HCT116 (cell line): ENCODE results near the gene HELLS. TPM values are rescaled to one million over a fixed set of nuclear protein-coding genes. Genes with fewer than 3 reads are reported as not detected.

ENCODE experiments used
- ATAC-seq: fragments of 200-7000 bp; cut with Tn5 transposase; 2 replicates; pipeline ENCODE4 v1.9.1; 2020; ENCODE audit warnings: mild to moderate bottlenecking, moderate library complexity
- BruUV-seq: library from RNA; stranded (reverse); fragments of 400-500 nt; replicated peaks from 2 replicates; lab custom pipeline; 2021; lab: Mats Ljungman, UMichigan
- CTCF ChIA-PET: fragments of 300-600 bp; sonication (Branson Sonifier 250); formaldehyde crosslinking; loops from one replicate; lab custom pipeline; 2021; ENCODE audit warnings: antibody characterized with exemption; lab: Charles Lee
- POLR2A ChIA-PET: fragments of 300-600, 350-600 bp; sonication (Branson Sonifier 250); formaldehyde crosslinking; loops from one replicate; lab custom pipeline; 2021; ENCODE audit warnings: antibody characterized with exemption; lab: Charles Lee
- RAD21 ChIA-PET, 2 experiments: fragments of 300-600 bp; sonication (Branson Sonifier 250); formaldehyde crosslinking; loops; one replicate each; lab custom pipeline; 2023; ENCODE audit warnings: low total read pairs in 2 of 2; ENCODE audit not compliant: uncharacterized antibody in 2 of 2, unreplicated experiment in 2 of 2, low non-redundant PET in 1 of 2; lab: Charles Lee
- DNase-seq: peaks from one replicate; pipeline ENCODE4 v3.0.0-alpha.2; 2010; ENCODE audit warnings: low read depth, low spot score
- H2AFZ ChIP-seq: fragments of 200-600 bp; shearing (Covaris generic), sonication (generic); 2 replicates; pipeline ENCODE4 v1.6.1; 2017; ENCODE audit warnings: low read depth, mixed run types, mixed read lengths, antibody characterized with exemption, low read length; ENCODE audit not compliant: poor library complexity, severe bottlenecking
- H3K27ac ChIP-seq: 2 replicates; pipeline ENCODE4 v1.5.1; 2012; ENCODE audit warnings: low read depth, low read length
- H3K27me3 ChIP-seq: fragments of 200-600 bp; sonication (generic); 2 replicates; pipeline ENCODE4 v1.6.1; 2016; ENCODE audit warnings: mixed run types, low read length, mixed read lengths; ENCODE audit not compliant: insufficient read depth
- H3K36me3 ChIP-seq, 2 experiments: fragments of 200-500 bp in 1 of 2; fragments of 200-600 bp in 1 of 2; sonication (Bioruptor generic) in 1 of 2; sonication (generic) in 1 of 2; 2 replicates each; pipeline versions ENCODE4 v1.5.1 to v1.6.1; 2014 to 2016; ENCODE audit warnings: low read length in 2 of 2, inconsistent platforms in 1 of 2, mixed read lengths in 1 of 2, mixed run types in 1 of 2; ENCODE audit not compliant: insufficient read depth in 2 of 2, control insufficient read depth in 1 of 2
- H3K4me1 ChIP-seq, 2 experiments: fragments of 200-600 bp in 1 of 2; sonication (generic) in 1 of 2; 2 replicates each; pipeline versions ENCODE4 v1.5.1 to v1.6.1; 2012 to 2017; ENCODE audit warnings: low read length in 2 of 2, inconsistent platforms in 1 of 2, mild to moderate bottlenecking in 1 of 2, mixed read lengths in 1 of 2, mixed run types in 1 of 2, moderate library complexity in 1 of 2; ENCODE audit not compliant: insufficient read depth in 2 of 2, control insufficient read depth in 1 of 2
- H3K4me2 ChIP-seq: fragments of 200-600 bp; sonication (generic); 2 replicates; pipeline ENCODE4 v1.6.1; 2017; ENCODE audit warnings: mixed run types, low read length, mixed read lengths
- H3K4me3 ChIP-seq, 2 experiments: fragments of 200-600 bp in 1 of 2; sonication (generic) in 1 of 2; replicated peaks in 1 of 2; 2 replicates each; pipeline ENCODE4 v1.5.1; 2011 to 2016; ENCODE audit warnings: low read length in 2 of 2, control low read depth in 1 of 2, low read depth in 1 of 2, mild to moderate bottlenecking in 1 of 2, mixed read lengths in 1 of 2, mixed run types in 1 of 2
- H3K79me2 ChIP-seq: fragments of 200-600 bp; sonication (generic); 2 replicates; pipeline ENCODE4 v1.6.1; 2017; ENCODE audit warnings: mild to moderate bottlenecking, mixed run types, low read length, moderate library complexity, mixed read lengths; ENCODE audit not compliant: insufficient read depth
- H3K9ac ChIP-seq: fragments of 200-600 bp; sonication (generic); 2 replicates; pipeline ENCODE4 v1.6.1; 2016; ENCODE audit warnings: low read length, mixed read lengths
- H3K9me2 ChIP-seq: fragments of 200-600 bp; sonication (generic), shearing (Covaris generic); 2 replicates; pipeline ENCODE4 v1.6.1; 2017; ENCODE audit warnings: mixed run types, mild to moderate bottlenecking, moderate library complexity; ENCODE audit not compliant: insufficient read depth
- H3K9me3 ChIP-seq, 2 experiments: fragments of 200-500 bp in 1 of 2; fragments of 200-600 bp in 1 of 2; sonication (Bioruptor generic) in 1 of 2; sonication (generic) in 1 of 2; 2 replicates each; pipeline ENCODE4 v1.6.1; 2014 to 2017; ENCODE audit warnings: low read length in 2 of 2, mixed read lengths in 2 of 2, inconsistent platforms in 1 of 2, low read depth in 1 of 2, mild to moderate bottlenecking in 1 of 2, mixed run types in 1 of 2, moderate library complexity in 1 of 2; ENCODE audit not compliant: control insufficient read depth in 1 of 2, insufficient read depth in 1 of 2
- H4K20me1 ChIP-seq: fragments of 200-600 bp; sonication (generic), shearing (Covaris generic); 2 replicates; pipeline ENCODE4 v1.6.1; 2017; ENCODE audit warnings: mixed run types, mild to moderate bottlenecking, moderate library complexity; ENCODE audit not compliant: insufficient read depth
- ATF3 ChIP-seq: IDR thresholded peaks from 2 replicates; pipeline ENCODE4 v1.6.1; 2012
- CBX3 ChIP-seq: IDR thresholded peaks from 2 replicates; pipeline ENCODE4 v1.6.1; 2012; ENCODE audit warnings: low read depth
- CEBPB ChIP-seq: IDR thresholded peaks from 2 replicates; pipeline ENCODE4 v1.6.1; 2012; ENCODE audit warnings: low read depth
- ELF1 ChIP-seq: IDR thresholded peaks from 2 replicates; pipeline ENCODE4 v1.6.1; 2012; ENCODE audit warnings: low read depth, borderline replicate concordance
- EZH2 ChIP-seq: fragments of 200-600 bp; sonication (generic); IDR thresholded peaks from 2 replicates; pipeline ENCODE4 v1.6.1; 2017; ENCODE audit warnings: antibody characterized with exemption, mixed run types
- EZH2phosphoT487 ChIP-seq: fragments of 200-600 bp; IDR thresholded peaks from 2 replicates; pipeline ENCODE4 v1.6.1; 2018; ENCODE audit warnings: antibody characterized with exemption, borderline replicate concordance
- JUND ChIP-seq: IDR thresholded peaks from 2 replicates; pipeline ENCODE4 v1.6.1; 2012
- MAX ChIP-seq: IDR thresholded peaks from 2 replicates; pipeline ENCODE4 v1.6.1; 2012
- POLR2AphosphoS5 ChIP-seq: IDR thresholded peaks from 2 replicates; pipeline ENCODE4 v1.6.1; 2011; ENCODE audit warnings: mild to moderate bottlenecking, low read depth, low read length, moderate library complexity
- RAD21 ChIP-seq: IDR thresholded peaks from 2 replicates; pipeline ENCODE4 v1.6.1; 2012; ENCODE audit warnings: low read depth, mild to moderate bottlenecking
- SIN3A ChIP-seq: IDR thresholded peaks from 2 replicates; pipeline ENCODE4 v1.6.1; 2012; ENCODE audit warnings: low read depth
- SP1 ChIP-seq: IDR thresholded peaks from 2 replicates; pipeline ENCODE4 v1.6.1; 2012; ENCODE audit warnings: low read depth
- SRF ChIP-seq: IDR thresholded peaks from 2 replicates; pipeline ENCODE4 v1.6.1; 2012; ENCODE audit warnings: low read depth
- YY1 ChIP-seq: IDR thresholded peaks from 2 replicates; pipeline ENCODE4 v1.6.1; 2011; ENCODE audit warnings: low read length, low read depth, moderate library complexity, mild to moderate bottlenecking; ENCODE audit not compliant: insufficient replicate concordance; ENCODE audit errors: extremely low read depth
- ZBTB33 ChIP-seq: IDR thresholded peaks from 2 replicates; pipeline ENCODE4 v1.6.1; 2011; ENCODE audit warnings: mild to moderate bottlenecking, low read length, moderate library complexity; ENCODE audit not compliant: insufficient replicate concordance; ENCODE audit errors: extremely low read depth
- intact Hi-C: fragments of 100-400 bp; cut with micrococcal nuclease; formaldehyde crosslinking; loops from 2 replicates; pipeline ENCODE4 v1.10.0; 2022
- total RNA-seq: library from RNA; stranded (reverse); gene quantifications from one replicate; pipeline ENCODE4 v1.2.1, GENCODE V29; 2021; ENCODE audit not compliant: unreplicated experiment
- TF ChIP-seq, protein P1 (sequence below), 3 experiments: fragments of 200-600 bp in 1 of 3; sonication (generic) in 1 of 3; IDR thresholded peaks in 2 of 3; conservative IDR thresholded peaks in 1 of 3; 2 replicates each; pipeline ENCODE4 v1.5.1; 2012 to 2017; ENCODE audit warnings: low read depth in 2 of 3, low read length in 2 of 3, antibody characterized with exemption in 1 of 3, borderline replicate concordance in 1 of 3, control low read depth in 1 of 3, mild to moderate bottlenecking in 1 of 3, mixed read lengths in 1 of 3, mixed run types in 1 of 3, moderate library complexity in 1 of 3; ENCODE audit not compliant: insufficient read depth in 1 of 3

HELLS gene
- total RNA-seq, 1 experiment from 2014 or later: 134 TPM

GRCh38 chr10:94626476-94626875 lies 80.9 kb downstream of the HELLS start:
- no TSS peak for BruUV-seq
- no peaks in the 10 kb centered on the region for H3K9me3 ChIP-seq
- ATAC-seq: no peak
- no peak for TF ChIP-seq RAD21
- TF ChIP-seq SRF: no peak
- TF ChIP-seq ATF3: no peak
- TF ChIP-seq ZBTB33: no peak
- TF ChIP-seq MAX: no peak
- TF ChIP-seq ELF1: no peak
- no peak for TF ChIP-seq CBX3
- no peak for TF ChIP-seq POLR2AphosphoS5
- no peak for TF ChIP-seq CEBPB
- no peak for TF ChIP-seq EZH2
- TF ChIP-seq EZH2phosphoT487: no peak
- TF ChIP-seq JUND: no peak
- no peak for TF ChIP-seq SIN3A
- TF ChIP-seq, protein P1, sequence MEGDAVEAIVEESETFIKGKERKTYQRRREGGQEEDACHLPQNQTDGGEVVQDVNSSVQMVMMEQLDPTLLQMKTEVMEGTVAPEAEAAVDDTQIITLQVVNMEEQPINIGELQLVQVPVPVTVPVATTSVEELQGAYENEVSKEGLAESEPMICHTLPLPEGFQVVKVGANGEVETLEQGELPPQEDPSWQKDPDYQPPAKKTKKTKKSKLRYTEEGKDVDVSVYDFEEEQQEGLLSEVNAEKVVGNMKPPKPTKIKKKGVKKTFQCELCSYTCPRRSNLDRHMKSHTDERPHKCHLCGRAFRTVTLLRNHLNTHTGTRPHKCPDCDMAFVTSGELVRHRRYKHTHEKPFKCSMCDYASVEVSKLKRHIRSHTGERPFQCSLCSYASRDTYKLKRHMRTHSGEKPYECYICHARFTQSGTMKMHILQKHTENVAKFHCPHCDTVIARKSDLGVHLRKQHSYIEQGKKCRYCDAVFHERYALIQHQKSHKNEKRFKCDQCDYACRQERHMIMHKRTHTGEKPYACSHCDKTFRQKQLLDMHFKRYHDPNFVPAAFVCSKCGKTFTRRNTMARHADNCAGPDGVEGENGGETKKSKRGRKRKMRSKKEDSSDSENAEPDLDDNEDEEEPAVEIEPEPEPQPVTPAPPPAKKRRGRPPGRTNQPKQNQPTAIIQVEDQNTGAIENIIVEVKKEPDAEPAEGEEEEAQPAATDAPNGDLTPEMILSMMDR (IDR thresholded peaks at IDR 0.05 in 2 of 3, conservative IDR thresholded peaks at IDR 0.05 in 1 of 3; ENCODE audit: borderline replicate concordance in 1 of 3, insufficient read depth in 1 of 3, low read depth in 2 of 3, low read length in 2 of 3): no peak
- no peak for TF ChIP-seq SP1
- TF ChIP-seq YY1: no peak
- TF ChIP-seq, all 23 proteins: peak for 0
- intact Hi-C loops: loop anchor here (10.0 kb wide), 1 partner anchor 738 kb away; no protein-coding TSS in a partner anchor
- DNase-seq: no peak
- no peaks in the 10 kb centered on the region for H3K9me2 ChIP-seq
- no peak overlapping the region for H3K4me3 ChIP-seq
- H3K9ac ChIP-seq: no peak overlapping the region
- no peaks in the 10 kb centered on the region for H3K4me1 ChIP-seq
- H2AFZ ChIP-seq: no peak overlapping the region
- H3K79me2 ChIP-seq: no peaks in the 10 kb centered on the region
- H3K27me3 ChIP-seq: no peaks in the 10 kb centered on the region
- no peaks in the 10 kb centered on the region for H4K20me1 ChIP-seq
- RAD21 ChIA-PET: no interaction called here
- no peak overlapping the region for H3K4me2 ChIP-seq
- POLR2A ChIA-PET: no interaction called here
- no peak overlapping the region for H3K27ac ChIP-seq
- H3K36me3 ChIP-seq: no peaks in the 10 kb centered on the region
- CTCF ChIA-PET: no interaction called here
